IPS-20b (cell line): Measurements from ENCODE around the gene EXD1.
"Not testable (repeated sequence)": the region's sequence is repeated elsewhere in the genome, so short reads cannot be mapped to it uniquely, and the experiment has no call there.

Source experiments
- H3K27ac ChIP-seq: one replicate; pipeline ENCODE4 v1.5.1; 2013; ENCODE audit warnings: low read length
- H3K27me3 ChIP-seq: 2 replicates; pipeline ENCODE4 v1.6.1; 2013; ENCODE audit warnings: mild to moderate bottlenecking, low read length, inconsistent platforms; ENCODE audit not compliant: insufficient read depth
- H3K36me3 ChIP-seq: 2 replicates; pipeline ENCODE4 v1.6.1; 2013; ENCODE audit warnings: low read depth, mild to moderate bottlenecking, inconsistent platforms, low read length, moderate library complexity; ENCODE audit not compliant: insufficient read depth
- H3K4me1 ChIP-seq: 2 replicates; pipeline ENCODE4 v1.6.1; 2013; ENCODE audit warnings: mild to moderate bottlenecking, control low read depth, inconsistent platforms, low read length, moderate library complexity; ENCODE audit not compliant: insufficient read depth
- H3K4me3 ChIP-seq: 2 replicates; pipeline ENCODE4 v1.5.1; 2013; ENCODE audit warnings: mild to moderate bottlenecking, low read length, inconsistent platforms
- H3K9ac ChIP-seq: 2 replicates; pipeline ENCODE4 v1.6.1; 2013; ENCODE audit warnings: low read depth, mild to moderate bottlenecking, inconsistent platforms, low read length, moderate library complexity
- H3K9me3 ChIP-seq: 2 replicates; pipeline ENCODE4 v1.6.1; 2013; ENCODE audit warnings: mild to moderate bottlenecking, low read depth, low read length, inconsistent platforms; ENCODE audit not compliant: insufficient read depth

EXD1 gene

DNA sequence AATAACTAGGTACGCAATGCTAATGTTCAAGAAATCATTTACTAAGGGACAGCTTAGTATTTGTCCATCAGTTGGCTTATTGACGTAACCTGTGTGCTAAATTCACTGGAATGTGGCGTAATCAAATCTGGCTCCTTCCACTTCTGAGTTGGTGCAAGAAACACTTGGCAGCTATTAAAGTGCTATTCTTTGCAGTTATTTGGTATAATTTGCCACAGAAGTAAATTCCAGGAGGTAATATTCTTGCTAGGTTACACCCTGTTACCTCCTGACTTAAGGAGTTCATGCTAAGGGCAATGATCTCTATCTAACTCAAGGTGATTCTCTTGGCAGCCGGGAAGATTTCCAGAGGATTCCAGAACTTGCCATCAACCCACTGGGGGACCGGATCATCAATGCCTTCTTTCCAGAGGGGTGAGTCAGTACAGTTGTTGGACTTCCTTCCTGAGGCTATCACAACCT is 26.1 kb upstream of the EXD1 start:
- H3K36me3 ChIP-seq = peaks cover 31% of the 10 kb centered on the region
- H3K9me3 ChIP-seq = no peaks in the 10 kb centered on the region
- H3K27ac ChIP-seq = no peak overlapping the region
- no peak overlapping the region for H3K4me3 ChIP-seq
- no peak overlapping the region for H3K9ac ChIP-seq
- H3K4me1 ChIP-seq = no peaks in the 10 kb centered on the region; the same call in 1 of the 2 replicates
- no peaks in the 10 kb centered on the region for H3K27me3 ChIP-seq

GRCh38 chr15:41256103-41256502 is 25.5 kb upstream of the EXD1 start:
- Histone ChIP-seq H3K9ac (no peak overlapping the region), H3K27ac (no peak overlapping the region), H3K4me1 (no peaks in the 10 kb centered on the region; the same call in 1 of the 2 replicates), H3K36me3 (peaks cover 31% of the 10 kb centered on the region), H3K9me3 (no peaks in the 10 kb centered on the region), H3K4me3 (no peak overlapping the region), H3K27me3 (no peaks in the 10 kb centered on the region)

- Histone ChIP-seq H3K4me3 (no peak overlapping the region), H3K9ac (no peak overlapping the region), H3K27ac (no peak overlapping the region), H3K4me1 (no peaks in the 10 kb centered on the region; the same call in 1 of the 2 replicates), H3K27me3 (no peaks in the 10 kb centered on the region), H3K9me3 (no peaks in the 10 kb centered on the region), H3K36me3 (peaks cover 31% of the 10 kb centered on the region)
These were observed 24.0 kb upstream of the EXD1 start for GRCh38 chr15:41254560-41254959.

- no peaks in the 10 kb centered on the region for H3K9me3 ChIP-seq
- no peak overlapping the region for H3K27ac ChIP-seq
- no peak overlapping the region for H3K4me3 ChIP-seq
- peaks cover 13% of the 10 kb centered on the region; the same call in 1 of the 2 replicates for H3K36me3 ChIP-seq
- no peak overlapping the region for H3K9ac ChIP-seq
- H3K4me1 ChIP-seq = no peaks in the 10 kb centered on the region; the same call in 1 of the 2 replicates
- H3K27me3 ChIP-seq = no peaks in the 10 kb centered on the region
These were observed 20.9 kb upstream of the EXD1 start for GRCh38 chr15:41251411-41251810.

GRCh38 chr15:41250745-41251144 is 20.2 kb upstream of the EXD1 start:
- peaks cover 10% of the 10 kb centered on the region; the same call in 1 of the 2 replicates for H3K36me3 ChIP-seq
- H3K27ac ChIP-seq, H3K27me3 ChIP-seq, H3K9ac ChIP-seq, H3K4me1 ChIP-seq, H3K9me3 ChIP-seq, H3K4me3 ChIP-seq: not testable (repeated sequence)

- Histone ChIP-seq H3K36me3 (peaks cover 27% of the 10 kb centered on the region), H3K27ac (no peak overlapping the region), H3K27me3 (no peaks in the 10 kb centered on the region), H3K4me1 (no peaks in the 10 kb centered on the region), H3K9ac (no peak overlapping the region), H3K9me3 (no peaks in the 10 kb centered on the region), H3K4me3 (no peak overlapping the region)
These were observed 10.8 kb upstream of the EXD1 start for GRCh38 chr15:41241221-41241964.

DNA sequence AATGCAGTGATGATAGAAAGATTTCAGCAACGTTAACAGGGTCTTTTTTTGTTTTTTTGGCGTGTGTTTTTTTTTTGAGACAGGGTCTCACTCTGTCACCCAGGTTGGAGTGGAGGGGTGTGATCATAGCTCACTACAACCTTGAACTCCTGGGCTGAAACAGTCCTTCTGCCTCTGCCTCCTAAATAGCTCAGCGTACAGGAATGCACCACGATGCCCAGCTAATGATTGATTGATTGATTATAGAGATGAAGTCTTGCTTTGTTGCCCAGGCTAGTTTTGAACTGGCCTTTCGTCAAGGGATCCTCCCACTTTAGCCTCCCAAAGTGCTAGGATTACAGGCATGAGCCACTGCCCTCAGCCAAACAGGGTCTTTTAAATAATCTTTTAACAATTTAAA is 7.5 kb upstream of the EXD1 start:
- Histone ChIP-seq H3K27me3 (no peaks in the 10 kb centered on the region), H3K36me3 (peaks cover 13% of the 10 kb centered on the region; the same call in 1 of the 2 replicates), H3K9me3 (no peaks in the 10 kb centered on the region), H3K27ac (no peak overlapping the region), H3K9ac (no peak overlapping the region), H3K4me1 (no peaks in the 10 kb centered on the region), H3K4me3 (no peak overlapping the region)

- no peaks in the 10 kb centered on the region for H3K9me3 ChIP-seq
- H3K36me3 ChIP-seq = no peaks in the 10 kb centered on the region
- H3K9ac ChIP-seq = no peak overlapping the region
- H3K4me3 ChIP-seq = no peak overlapping the region
- H3K27ac ChIP-seq = no peak overlapping the region
- H3K27me3 ChIP-seq = no peaks in the 10 kb centered on the region
- peaks cover 3% of the 10 kb centered on the region; the same call in 1 of the 2 replicates for H3K4me1 ChIP-seq
These were observed 5.4 kb upstream of the EXD1 start for GRCh38 chr15:41235929-41236328.

- H3K4me1 ChIP-seq, H3K27me3 ChIP-seq, H3K36me3 ChIP-seq, H3K4me3 ChIP-seq, H3K9ac ChIP-seq, H3K27ac ChIP-seq, H3K9me3 ChIP-seq: not testable (repeated sequence)
These were observed 4.7 kb upstream of the EXD1 start for GRCh38 chr15:41235228-41235627.

- Histone ChIP-seq H3K27ac (no peak overlapping the region), H3K4me3 (no peak overlapping the region), H3K9me3 (no peaks in the 10 kb centered on the region), H3K36me3 (no peaks in the 10 kb centered on the region), H3K4me1 (peaks cover 3% of the 10 kb centered on the region; the same call in 1 of the 2 replicates), H3K27me3 (no peaks in the 10 kb centered on the region), H3K9ac (no peak overlapping the region)
These were observed 2.8 kb upstream of the EXD1 start for GRCh38 chr15:41233367-41233771.

DNA sequence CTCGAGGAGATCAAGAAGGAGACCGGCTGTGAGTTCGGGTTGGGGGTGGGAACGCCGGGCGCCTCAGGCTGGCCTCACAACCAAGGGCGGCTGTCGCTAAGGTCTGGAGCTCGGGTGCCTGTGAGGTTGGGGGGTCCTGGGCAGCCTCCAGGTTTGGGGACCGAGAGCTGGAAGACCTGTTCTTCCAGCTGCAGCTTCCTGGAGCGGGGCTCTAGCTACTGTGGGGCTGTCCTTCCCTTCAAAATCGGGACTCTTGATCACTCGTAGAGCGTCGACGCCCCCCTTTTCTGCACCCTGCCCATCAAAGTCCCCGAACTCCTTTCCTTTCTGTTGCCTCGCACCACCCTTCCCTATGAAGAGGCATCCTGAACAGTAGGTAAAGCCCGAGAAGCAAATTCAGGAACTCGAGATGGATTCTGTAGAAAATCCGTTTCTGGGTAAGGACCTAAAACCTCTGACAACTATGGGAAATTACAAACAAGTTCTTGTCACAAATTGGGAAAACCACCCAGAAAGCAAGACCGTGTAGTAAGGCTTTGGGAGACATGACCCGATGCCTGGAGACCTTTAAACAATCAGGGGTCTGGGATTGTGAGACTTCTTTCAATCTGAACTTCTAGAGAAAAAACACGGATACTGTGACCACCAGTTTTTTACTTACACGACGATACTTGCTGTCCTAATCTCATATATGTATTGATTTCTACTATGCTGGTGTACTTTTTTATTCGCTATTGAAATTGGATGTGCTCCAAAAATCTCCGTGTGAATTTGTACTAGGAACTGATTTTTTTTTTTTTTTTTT is 1.1 kb upstream of the EXD1 start:
- Histone ChIP-seq H3K4me1 (peaks cover 3% of the 10 kb centered on the region; the same call in 1 of the 2 replicates), H3K9ac (peak overlapping the region; percentile 85), H3K27ac (peak overlapping the region; percentile 48), H3K27me3 (no peaks in the 10 kb centered on the region), H3K36me3 (no peaks in the 10 kb centered on the region), H3K4me3 (peak overlapping the region; percentile 90), H3K9me3 (no peaks in the 10 kb centered on the region)

GRCh38 chr15:41230345-41230649 is 260 bp downstream of the EXD1 start:
- no peak overlapping the region for H3K27ac ChIP-seq
- H3K9ac ChIP-seq = peak overlapping the region; percentile 42; the same call in 1 of the 2 replicates
- H3K36me3 ChIP-seq = no peaks in the 10 kb centered on the region
- H3K27me3 ChIP-seq = no peaks in the 10 kb centered on the region
- peaks cover 3% of the 10 kb centered on the region; the same call in 1 of the 2 replicates for H3K4me1 ChIP-seq
- peak overlapping the region; percentile 45 for H3K4me3 ChIP-seq
- no peaks in the 10 kb centered on the region for H3K9me3 ChIP-seq
